GM21526 (cell line): ENCODE results near the gene TBKBP1.

ENCODE experiments used
- ATAC-seq: cut with Tn5 transposase; IDR thresholded peaks from one replicate; pipeline ENCODE4 v1.9.1; 2021; ENCODE audit warnings: moderate library complexity; ENCODE audit not compliant: unreplicated experiment, low FRiP score

Gene TBKBP1

GRCh38 chr17:47757386-47757785, 63.4 kb downstream of the TBKBP1 start:
- ATAC-seq, result no peak

DNA sequence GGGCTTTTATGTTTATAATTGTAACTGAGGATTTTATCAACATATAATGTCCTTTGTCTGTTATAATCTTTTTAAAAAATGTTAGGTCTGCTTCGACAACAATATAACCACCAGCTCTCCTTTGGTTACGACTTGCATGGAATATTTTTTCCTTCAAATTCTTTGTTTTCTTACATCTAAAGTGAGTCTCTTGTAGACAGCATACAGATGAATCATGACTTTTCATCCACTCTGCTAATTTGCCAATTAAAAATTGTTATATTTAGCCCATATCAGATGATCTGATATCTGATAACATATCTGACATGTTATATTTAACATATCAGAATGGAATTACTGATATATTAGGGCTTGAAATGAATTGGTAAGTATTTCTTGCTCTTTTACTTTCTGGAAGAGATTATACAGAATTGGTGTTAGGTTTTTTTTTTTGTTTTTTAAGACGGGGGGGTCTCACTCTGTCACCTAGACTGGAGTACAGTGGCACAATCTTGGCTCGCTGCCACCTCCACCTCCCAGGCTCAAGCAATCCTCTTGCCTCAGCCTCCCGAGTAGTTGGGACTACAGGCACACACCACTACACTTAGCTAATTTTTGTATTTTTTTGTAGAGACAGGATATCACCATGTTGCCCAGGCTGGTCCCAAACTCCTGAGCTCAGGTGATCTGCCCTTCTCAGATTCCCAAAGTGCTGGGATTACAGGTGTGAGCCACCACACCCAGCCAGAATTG, 66.6 kb downstream of the TBKBP1 start:
- no peak for ATAC-seq
